Activated CD8-positive, alpha-beta memory T cell treated with anti-CD3 and anti-CD28 coated beads for 1 hour (primary cell): ENCODE measurements around the gene MPG.

Experiments
- DNase-seq, 2 donors: peaks; one replicate each; pipeline ENCODE4 v3.0.0-alpha.2; 2020; ENCODE audit warnings: low read depth in 1 of 2; ENCODE audit errors: extremely low read depth in 1 of 2

MPG gene

GRCh38 chr16:65745-66144, 12.3 kb upstream of the MPG start:
- peak; percentile 57 to 81 for DNase-seq

- DNase-seq, result no peak
These were observed 11.5 kb upstream of the MPG start for GRCh38 chr16:66309-67182.

- DNase-seq, result no peak
These were observed 10.7 kb upstream of the MPG start for GRCh38 chr16:67183-67791.

- no peak for DNase-seq
These were observed 9.9 kb upstream of the MPG start for GRCh38 chr16:67884-68789.

- no peak for DNase-seq
These were observed 8.8 kb upstream of the MPG start for GRCh38 chr16:69181-69580.

GRCh38 chr16:71210-71539, 6.8 kb upstream of the MPG start:
- DNase-seq, result no peak

- no peak for DNase-seq
These were observed 6.3 kb upstream of the MPG start for GRCh38 chr16:71540-72401.

GRCh38 chr16:72561-73548, 5.2 kb upstream of the MPG start, which contains the start of gene RHBDF1:
TSS of gene RHBDF1 (minus strand) at chr16:72631. CDS start at chr16:65015, 7,616 bp downstream.
- DNase-seq, result no peak

- no peak for DNase-seq
These were observed 3.8 kb upstream of the MPG start for GRCh38 chr16:74051-74746.

- no peak for DNase-seq
These were observed 3.2 kb upstream of the MPG start for GRCh38 chr16:74747-75334.

- DNase-seq, result no peak
These were observed 2.2 kb upstream of the MPG start for GRCh38 chr16:75580-76501.

- no peak for DNase-seq
These were observed 1.3 kb upstream of the MPG start for GRCh38 chr16:76535-77272.

- DNase-seq, result no peak
These were observed 685 bp upstream of the MPG start for GRCh38 chr16:77273-77806.

GRCh38 chr16:78444-79150, 572 bp downstream of the MPG start:
- no peak for DNase-seq

- no peak for DNase-seq
These were observed 1.4 kb downstream of the MPG start for GRCh38 chr16:79151-80054.
